Measurements from ENCODE around the gene MAP2K5. TPM values are rescaled to one million over a fixed set of nuclear protein-coding genes. Genes with fewer than 3 reads are reported as not detected.
A peak's percentile ranks its signal among the peaks of the same experiment; 100 is the strongest.

The MAP2K5 gene
- total RNA-seq, 2 donors from 2014 or later, result 10.7 to 15.7 TPM

DNA sequence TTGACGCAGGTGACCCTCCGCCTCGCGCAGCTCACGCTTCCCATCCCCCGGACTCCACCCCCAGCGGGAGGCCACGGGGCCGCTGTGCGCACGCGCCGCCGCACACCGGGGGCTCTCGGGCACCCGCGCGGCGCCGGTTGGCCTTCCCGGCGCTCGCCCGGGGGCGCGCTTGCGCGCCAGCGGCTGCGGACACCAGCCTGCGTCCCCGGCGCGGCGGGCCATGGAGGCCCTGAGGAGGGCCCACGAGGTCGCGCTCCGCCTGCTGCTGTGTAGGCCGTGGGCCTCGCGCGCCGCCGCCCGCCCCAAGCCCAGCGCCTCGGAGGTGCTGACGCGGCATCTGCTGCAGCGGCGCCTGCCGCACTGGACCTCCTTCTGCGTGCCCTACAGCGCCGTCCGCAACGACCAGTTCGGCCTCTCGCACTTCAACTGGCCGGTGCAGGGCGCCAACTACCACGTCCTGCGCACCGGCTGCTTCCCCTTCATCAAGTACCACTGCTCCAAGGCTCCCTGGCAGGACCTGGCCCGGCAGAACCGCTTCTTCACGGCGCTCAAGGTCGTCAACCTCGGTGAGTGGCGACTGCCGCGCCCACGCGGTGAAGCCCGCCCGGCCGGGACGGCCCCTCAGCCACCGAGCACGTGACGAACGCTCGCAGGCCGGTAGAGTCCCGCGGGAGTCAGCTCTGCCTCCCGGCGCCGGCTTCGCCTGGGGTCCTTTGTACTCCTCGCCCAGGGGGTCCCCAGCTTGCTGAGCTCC, 21.3 kb upstream of the MAP2K5 start, which contains the start of gene C15orf61:
Gene C15orf61 (plus strand): TSS at position 103 of the 754 bp plus-strand sequence. CDS start 118 bp downstream, at position 221.
- intact Hi-C loops (cut with DNase I), result loop anchor here (5.0 kb wide), 1 partner anchor 316 kb away; no protein-coding TSS in a partner anchor
- TF ChIP-seq CTCF (IDR thresholded peaks at IDR 0.05), result peak in 1 of 4 experiments; percentile 30
- TF ChIP-seq POLR2AphosphoS5 (IDR thresholded peaks at IDR 0.05), result no peak
- TF ChIP-seq POLR2A (IDR thresholded peaks at IDR 0.05), result no peak
- Histone ChIP-seq H3K9me3 (no peaks in the 10 kb centered on the region), H3K27ac (peak within 1 kb of the TSS; percentile 95), H3K4me3 (peak within 1 kb of the TSS; percentile 64 to 85), H3K4me1 (replicated peaks) (peaks cover 4% of the 10 kb centered on the region), H3K36me3 (no peaks in the 10 kb centered on the region), H3K27me3 (replicated peaks; ENCODE audit: insufficient read depth) (no peaks in the 10 kb centered on the region)
- WGBS, result 0% methylated on average over 76 of the region's 94 CpGs
- DNase-seq (ENCODE audit: low spot score), result peak; percentile 87

DNA sequence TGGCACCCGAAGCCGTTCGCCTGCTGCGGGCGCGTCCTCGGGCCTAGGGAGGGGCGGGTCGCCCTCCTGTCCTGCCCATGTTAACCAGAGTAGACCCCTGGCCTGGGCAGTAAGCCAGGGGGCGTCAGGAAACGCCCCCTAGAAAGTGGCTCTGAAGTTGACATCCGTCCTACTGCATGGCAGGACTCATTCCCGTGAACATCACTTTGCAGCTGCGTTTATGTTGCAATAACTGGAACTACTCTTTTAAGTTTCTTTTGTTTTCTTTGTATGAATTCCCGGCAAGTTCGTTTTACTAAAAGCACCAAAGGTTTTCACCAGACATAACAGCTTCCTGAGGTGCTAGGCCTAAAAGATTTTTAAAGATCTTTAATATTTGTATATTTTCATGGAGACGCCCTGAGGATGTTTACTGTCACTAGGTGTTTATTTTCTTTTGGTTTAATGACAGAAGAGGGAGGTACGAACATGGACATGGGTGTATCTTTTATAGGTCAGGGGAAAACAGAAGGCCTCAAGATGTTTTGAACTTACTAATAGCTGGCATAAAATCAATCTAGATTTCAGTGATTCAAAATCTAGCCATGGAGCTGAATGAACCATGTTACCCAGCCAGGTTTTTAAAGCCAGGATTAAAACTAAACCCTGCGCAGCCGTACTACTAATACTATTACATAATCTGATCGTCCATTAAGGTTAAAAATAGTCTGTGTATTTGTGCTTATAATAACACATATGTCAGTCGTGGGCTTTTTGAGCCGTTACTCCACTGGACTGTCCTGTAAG, 20.5 kb upstream of the MAP2K5 start:
- Histone ChIP-seq H3K4me3 (peak overlapping the region; percentile 64 to 85), H3K27me3 (replicated peaks; ENCODE audit: insufficient read depth) (no peaks in the 10 kb centered on the region), H3K36me3 (no peaks in the 10 kb centered on the region), H3K27ac (peak overlapping the region; percentile 95), H3K4me1 (replicated peaks) (peaks cover 4% of the 10 kb centered on the region), H3K9me3 (no peaks in the 10 kb centered on the region)
- TF ChIP-seq POLR2AphosphoS5 (IDR thresholded peaks at IDR 0.05), result peak; percentile 28
- no peak for TF ChIP-seq CTCF (IDR thresholded peaks at IDR 0.05)
- intact Hi-C loops (cut with DNase I), result loop anchor here (5.0 kb wide), 1 partner anchor 315 kb away; no protein-coding TSS in a partner anchor
- no peak for DNase-seq (ENCODE audit: low spot score)
- under 1% methylated on average over 23 of the region's 23 CpGs for WGBS

DNA sequence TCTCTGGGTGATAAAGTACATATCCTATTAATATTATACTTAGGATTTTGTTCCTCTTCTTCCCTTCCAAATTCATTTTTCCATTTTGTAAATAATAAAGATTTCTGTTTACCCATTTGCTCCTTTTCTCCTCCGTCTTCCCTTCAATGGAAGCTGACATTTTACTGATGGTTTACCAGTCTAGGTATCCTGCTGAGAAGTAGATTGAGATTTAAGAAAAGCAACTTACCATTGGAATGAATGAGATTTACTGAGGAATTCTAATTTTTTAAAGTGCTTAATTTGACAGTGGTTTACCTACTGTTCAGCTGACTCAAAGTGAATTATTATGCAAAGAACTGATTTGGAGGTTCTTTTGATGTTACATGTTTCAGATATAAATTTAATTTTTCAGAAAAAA, 19.2 kb upstream of the MAP2K5 start:
- H3K9me3 ChIP-seq, result no peaks in the 10 kb centered on the region
- no peak for DNase-seq (ENCODE audit: low spot score)
- H3K4me1 ChIP-seq (replicated peaks), result peaks cover 4% of the 10 kb centered on the region
- TF ChIP-seq POLR2A (IDR thresholded peaks at IDR 0.05), result no peak
- TF ChIP-seq CTCF (IDR thresholded peaks at IDR 0.05), result no peak
- no peaks in the 10 kb centered on the region for H3K36me3 ChIP-seq
- WGBS, result 73% methylated on average over 1 of the region's 1 CpG
- intact Hi-C loops (cut with DNase I), result loop anchor here (5.0 kb wide), 1 partner anchor 314 kb away; no protein-coding TSS in a partner anchor
- no peak overlapping the region for H3K4me3 ChIP-seq
- no peaks in the 10 kb centered on the region for H3K27me3 ChIP-seq (replicated peaks; ENCODE audit: insufficient read depth)
- H3K27ac ChIP-seq, result no peak overlapping the region

DNA sequence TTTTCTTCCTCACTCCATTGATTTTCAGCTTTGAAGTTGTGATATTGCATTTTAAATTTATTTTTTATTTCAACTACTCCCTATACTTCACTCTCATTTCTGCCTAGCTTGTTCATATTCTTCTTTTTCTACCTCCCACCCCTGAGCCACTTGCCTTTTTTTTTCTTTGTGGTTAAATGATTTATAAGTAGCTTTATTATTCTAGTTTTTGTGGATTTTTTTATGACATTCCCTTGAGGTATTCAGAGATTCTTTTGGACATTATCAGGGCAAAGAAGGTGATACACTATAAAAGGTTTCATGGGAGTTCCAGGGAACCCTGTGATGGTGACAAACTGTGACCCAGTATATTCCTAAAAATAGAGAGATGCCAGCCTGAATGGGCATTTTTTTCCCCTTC, 18.3 kb upstream of the MAP2K5 start:
- Histone ChIP-seq H3K27ac (no peak overlapping the region), H3K4me1 (replicated peaks) (peaks cover 4% of the 10 kb centered on the region), H3K27me3 (replicated peaks; ENCODE audit: insufficient read depth) (no peaks in the 10 kb centered on the region), H3K36me3 (no peaks in the 10 kb centered on the region), H3K4me3 (no peak overlapping the region), H3K9me3 (no peaks in the 10 kb centered on the region)
- TF ChIP-seq POLR2A (IDR thresholded peaks at IDR 0.05), result no peak
- intact Hi-C loops (cut with DNase I), result loop anchor here (5.0 kb wide), 1 partner anchor 313 kb away; no protein-coding TSS in a partner anchor
- no peak for DNase-seq (ENCODE audit: low spot score)

DNA sequence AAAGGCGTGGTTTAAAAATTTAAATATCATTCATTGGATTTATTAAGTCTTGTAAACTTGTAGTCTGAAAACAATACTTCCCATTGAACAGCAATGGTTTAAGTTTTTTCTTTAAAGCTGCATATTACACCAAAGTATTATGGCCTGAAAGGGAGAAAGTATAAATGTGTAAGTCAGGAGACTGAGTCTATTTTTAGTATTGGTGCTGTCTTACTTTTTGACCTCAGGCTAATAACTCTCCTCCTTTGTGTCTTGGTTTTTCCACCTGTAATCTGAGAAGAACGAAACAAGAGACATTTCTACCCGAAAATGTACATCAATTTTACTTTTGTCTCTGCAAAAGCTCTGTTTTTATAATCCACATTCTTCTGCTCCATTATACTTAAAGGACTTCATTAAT, 14.0 kb upstream of the MAP2K5 start:
- intact Hi-C loops (cut with DNase I), result no loop called here
- WGBS, result 88% methylated on average over 3 of the region's 3 CpGs
- Histone ChIP-seq H3K9me3 (no peaks in the 10 kb centered on the region), H3K4me3 (no peak overlapping the region), H3K36me3 (no peaks in the 10 kb centered on the region), H3K4me1 (replicated peaks) (no peaks in the 10 kb centered on the region), H3K27ac (no peak overlapping the region), H3K27me3 (replicated peaks; ENCODE audit: insufficient read depth) (no peaks in the 10 kb centered on the region)
- DNase-seq (ENCODE audit: low spot score), result no peak
- TF ChIP-seq POLR2AphosphoS5 (IDR thresholded peaks at IDR 0.05) (no peak), CTCF (IDR thresholded peaks at IDR 0.05) (no peak), POLR2A (IDR thresholded peaks at IDR 0.05) (no peak)
